HCT116 (cell line): Measurements from ENCODE around the gene MUC21. TPM values are rescaled to one million over a fixed set of nuclear protein-coding genes. Genes with fewer than 3 reads are reported as not detected.

Source experiments
- ATAC-seq: fragments of 200-7000 bp; cut with Tn5 transposase; 2 replicates; pipeline ENCODE4 v1.9.1; 2020; ENCODE audit warnings: mild to moderate bottlenecking, moderate library complexity
- BruUV-seq: library from RNA; stranded (reverse); fragments of 400-500 nt; replicated peaks from 2 replicates; lab custom pipeline; 2021; lab: Mats Ljungman, UMichigan
- CTCF ChIA-PET: fragments of 300-600 bp; sonication (Branson Sonifier 250); formaldehyde crosslinking; loops from one replicate; lab custom pipeline; 2021; ENCODE audit warnings: antibody characterized with exemption; lab: Charles Lee
- POLR2A ChIA-PET: fragments of 300-600, 350-600 bp; sonication (Branson Sonifier 250); formaldehyde crosslinking; loops from one replicate; lab custom pipeline; 2021; ENCODE audit warnings: antibody characterized with exemption; lab: Charles Lee
- RAD21 ChIA-PET, 2 experiments: fragments of 300-600 bp; sonication (Branson Sonifier 250); formaldehyde crosslinking; loops; one replicate each; lab custom pipeline; 2023; ENCODE audit warnings: low total read pairs in 2 of 2; ENCODE audit not compliant: uncharacterized antibody in 2 of 2, unreplicated experiment in 2 of 2, low non-redundant PET in 1 of 2; lab: Charles Lee
- DNase-seq: peaks from one replicate; pipeline ENCODE4 v3.0.0-alpha.2; 2010; ENCODE audit warnings: low read depth, low spot score
- H2AFZ ChIP-seq: fragments of 200-600 bp; shearing (Covaris generic), sonication (generic); 2 replicates; pipeline ENCODE4 v1.6.1; 2017; ENCODE audit warnings: low read depth, mixed run types, mixed read lengths, antibody characterized with exemption, low read length; ENCODE audit not compliant: poor library complexity, severe bottlenecking
- H3K27ac ChIP-seq: 2 replicates; pipeline ENCODE4 v1.5.1; 2012; ENCODE audit warnings: low read depth, low read length
- H3K27me3 ChIP-seq: fragments of 200-600 bp; sonication (generic); 2 replicates; pipeline ENCODE4 v1.6.1; 2016; ENCODE audit warnings: mixed run types, low read length, mixed read lengths; ENCODE audit not compliant: insufficient read depth
- H3K36me3 ChIP-seq, 2 experiments: fragments of 200-500 bp in 1 of 2; fragments of 200-600 bp in 1 of 2; sonication (Bioruptor generic) in 1 of 2; sonication (generic) in 1 of 2; 2 replicates each; pipeline versions ENCODE4 v1.5.1 to v1.6.1; 2014 to 2016; ENCODE audit warnings: low read length in 2 of 2, inconsistent platforms in 1 of 2, mixed read lengths in 1 of 2, mixed run types in 1 of 2; ENCODE audit not compliant: insufficient read depth in 2 of 2, control insufficient read depth in 1 of 2
- H3K4me1 ChIP-seq, 2 experiments: fragments of 200-600 bp in 1 of 2; sonication (generic) in 1 of 2; 2 replicates each; pipeline versions ENCODE4 v1.5.1 to v1.6.1; 2012 to 2017; ENCODE audit warnings: low read length in 2 of 2, inconsistent platforms in 1 of 2, mild to moderate bottlenecking in 1 of 2, mixed read lengths in 1 of 2, mixed run types in 1 of 2, moderate library complexity in 1 of 2; ENCODE audit not compliant: insufficient read depth in 2 of 2, control insufficient read depth in 1 of 2
- H3K4me2 ChIP-seq: fragments of 200-600 bp; sonication (generic); 2 replicates; pipeline ENCODE4 v1.6.1; 2017; ENCODE audit warnings: mixed run types, low read length, mixed read lengths
- H3K4me3 ChIP-seq, 2 experiments: fragments of 200-600 bp in 1 of 2; sonication (generic) in 1 of 2; replicated peaks in 1 of 2; 2 replicates each; pipeline ENCODE4 v1.5.1; 2011 to 2016; ENCODE audit warnings: low read length in 2 of 2, control low read depth in 1 of 2, low read depth in 1 of 2, mild to moderate bottlenecking in 1 of 2, mixed read lengths in 1 of 2, mixed run types in 1 of 2
- H3K79me2 ChIP-seq: fragments of 200-600 bp; sonication (generic); 2 replicates; pipeline ENCODE4 v1.6.1; 2017; ENCODE audit warnings: mild to moderate bottlenecking, mixed run types, low read length, moderate library complexity, mixed read lengths; ENCODE audit not compliant: insufficient read depth
- H3K9ac ChIP-seq: fragments of 200-600 bp; sonication (generic); 2 replicates; pipeline ENCODE4 v1.6.1; 2016; ENCODE audit warnings: low read length, mixed read lengths
- H3K9me2 ChIP-seq: fragments of 200-600 bp; sonication (generic), shearing (Covaris generic); 2 replicates; pipeline ENCODE4 v1.6.1; 2017; ENCODE audit warnings: mixed run types, mild to moderate bottlenecking, moderate library complexity; ENCODE audit not compliant: insufficient read depth
- H3K9me3 ChIP-seq, 2 experiments: fragments of 200-500 bp in 1 of 2; fragments of 200-600 bp in 1 of 2; sonication (Bioruptor generic) in 1 of 2; sonication (generic) in 1 of 2; 2 replicates each; pipeline ENCODE4 v1.6.1; 2014 to 2017; ENCODE audit warnings: low read length in 2 of 2, mixed read lengths in 2 of 2, inconsistent platforms in 1 of 2, low read depth in 1 of 2, mild to moderate bottlenecking in 1 of 2, mixed run types in 1 of 2, moderate library complexity in 1 of 2; ENCODE audit not compliant: control insufficient read depth in 1 of 2, insufficient read depth in 1 of 2
- H4K20me1 ChIP-seq: fragments of 200-600 bp; sonication (generic), shearing (Covaris generic); 2 replicates; pipeline ENCODE4 v1.6.1; 2017; ENCODE audit warnings: mixed run types, mild to moderate bottlenecking, moderate library complexity; ENCODE audit not compliant: insufficient read depth
- ATF3 ChIP-seq: IDR thresholded peaks from 2 replicates; pipeline ENCODE4 v1.6.1; 2012
- CBX3 ChIP-seq: IDR thresholded peaks from 2 replicates; pipeline ENCODE4 v1.6.1; 2012; ENCODE audit warnings: low read depth
- EGR1 ChIP-seq: IDR thresholded peaks from 2 replicates; pipeline ENCODE4 v1.6.1; 2012; ENCODE audit warnings: low read depth
- EZH2 ChIP-seq: fragments of 200-600 bp; sonication (generic); IDR thresholded peaks from 2 replicates; pipeline ENCODE4 v1.6.1; 2017; ENCODE audit warnings: antibody characterized with exemption, mixed run types
- EZH2phosphoT487 ChIP-seq: fragments of 200-600 bp; IDR thresholded peaks from 2 replicates; pipeline ENCODE4 v1.6.1; 2018; ENCODE audit warnings: antibody characterized with exemption, borderline replicate concordance
- POLR2A ChIP-seq: IDR thresholded peaks from 2 replicates; pipeline ENCODE4 v1.7.0; 2011; ENCODE audit warnings: borderline replicate concordance; ENCODE audit not compliant: insufficient read depth, insufficient read length; ENCODE audit errors: extremely low read depth
- POLR2AphosphoS5 ChIP-seq: IDR thresholded peaks from 2 replicates; pipeline ENCODE4 v1.6.1; 2011; ENCODE audit warnings: mild to moderate bottlenecking, low read depth, low read length, moderate library complexity
- RAD21 ChIP-seq: IDR thresholded peaks from 2 replicates; pipeline ENCODE4 v1.6.1; 2012; ENCODE audit warnings: low read depth, mild to moderate bottlenecking
- REST ChIP-seq: IDR thresholded peaks from 2 replicates; pipeline ENCODE4 v1.6.1; 2012; ENCODE audit warnings: low read depth
- SIN3A ChIP-seq: IDR thresholded peaks from 2 replicates; pipeline ENCODE4 v1.6.1; 2012; ENCODE audit warnings: low read depth
- TCF7L2 ChIP-seq: IDR thresholded peaks from 2 replicates; pipeline ENCODE4 v1.7.0; 2011; ENCODE audit warnings: borderline replicate concordance, inconsistent platforms; ENCODE audit not compliant: insufficient read depth, insufficient read length; ENCODE audit errors: extremely low read depth
- YY1 ChIP-seq: IDR thresholded peaks from 2 replicates; pipeline ENCODE4 v1.6.1; 2011; ENCODE audit warnings: low read length, low read depth, moderate library complexity, mild to moderate bottlenecking; ENCODE audit not compliant: insufficient replicate concordance; ENCODE audit errors: extremely low read depth
- ZFX ChIP-seq: fragments of 450-650 bp; IDR thresholded peaks from 2 replicates; pipeline ENCODE4 v1.6.1; 2017
- ZNF274 ChIP-seq: fragments of 200-500 bp; sonication (Bioruptor generic); IDR thresholded peaks from 2 replicates; pipeline ENCODE4 v1.6.1; 2014; ENCODE audit warnings: mild to moderate bottlenecking, low read depth, low read length, inconsistent platforms
- intact Hi-C: fragments of 100-400 bp; cut with micrococcal nuclease; formaldehyde crosslinking; loops from 2 replicates; pipeline ENCODE4 v1.10.0; 2022
- total RNA-seq: library from RNA; stranded (reverse); gene quantifications from one replicate; pipeline ENCODE4 v1.2.1, GENCODE V29; 2021; ENCODE audit not compliant: unreplicated experiment

Gene MUC21
- total RNA-seq, 1 experiment from 2014 or later: not detected

GRCh38 chr6:30970946-30971345 is 12.6 kb upstream of the MUC21 start:
- intact Hi-C loops: no loop called here
- ATAC-seq: no peak
- no peak overlapping the region for H3K27ac ChIP-seq
- RAD21 ChIA-PET: no interaction called here
- H3K4me3 ChIP-seq: no peak overlapping the region
- no peaks in the 10 kb centered on the region for H3K9me2 ChIP-seq
- CTCF ChIA-PET: no interaction called here
- H4K20me1 ChIP-seq: no peaks in the 10 kb centered on the region
- BruUV-seq: no TSS peak
- TF ChIP-seq EGR1 (no peak), EZH2phosphoT487 (no peak), ZNF274 (no peak)
- TF ChIP-seq, all 23 proteins: peak for 0
- Histone ChIP-seq H3K79me2 (no peaks in the 10 kb centered on the region), H3K4me2 (no peak overlapping the region), H3K36me3 (no peaks in the 10 kb centered on the region), H3K27me3 (no peaks in the 10 kb centered on the region), H3K4me1 (no peaks in the 10 kb centered on the region), H3K9ac (no peak overlapping the region), H2AFZ (no peak overlapping the region), H3K9me3 (no peaks in the 10 kb centered on the region)
- no peak for DNase-seq
- POLR2A ChIA-PET: no interaction called here

GRCh38 chr6:30972816-30973215 is 10.7 kb upstream of the MUC21 start:
- RAD21 ChIA-PET: no interaction called here
- POLR2A ChIA-PET: no interaction called here
- DNase-seq: no peak

More at GRCh38 chr6:30972816-30973215, 10.7 kb upstream of the MUC21 start:
- Histone ChIP-seq H3K4me3 (no peak overlapping the region), H3K4me2 (no peak overlapping the region), H3K36me3 (no peaks in the 10 kb centered on the region), H3K9me3 (no peaks in the 10 kb centered on the region), H2AFZ (no peak overlapping the region), H3K9me2 (no peaks in the 10 kb centered on the region), H4K20me1 (no peaks in the 10 kb centered on the region), H3K79me2 (no peaks in the 10 kb centered on the region), H3K27ac (no peak overlapping the region), H3K4me1 (no peaks in the 10 kb centered on the region), H3K9ac (no peak overlapping the region), H3K27me3 (no peaks in the 10 kb centered on the region)
- intact Hi-C loops: no loop called here
- no peak for TF ChIP-seq YY1
- TF ChIP-seq ZNF274: no peak
- TF ChIP-seq EZH2phosphoT487: no peak
- no peak for TF ChIP-seq TCF7L2
- no peak for TF ChIP-seq CBX3
- TF ChIP-seq ATF3: no peak
- TF ChIP-seq SIN3A: no peak
- no peak for TF ChIP-seq REST
- TF ChIP-seq ZFX: no peak
- no peak for TF ChIP-seq POLR2AphosphoS5
- TF ChIP-seq RAD21: no peak
- TF ChIP-seq EZH2: no peak
- TF ChIP-seq POLR2A: no peak
- ATAC-seq: no peak
- BruUV-seq: no TSS peak
- CTCF ChIA-PET: no interaction called here
